ENCODE results near the gene WNT5A. TPM values are rescaled to one million over a fixed set of nuclear protein-coding genes. Genes with fewer than 3 reads are reported as not detected.

Gene WNT5A
- total and polyA plus RNA-seq, 10 donors, result 1.1 to 26.7 (median 11.3) TPM

DNA sequence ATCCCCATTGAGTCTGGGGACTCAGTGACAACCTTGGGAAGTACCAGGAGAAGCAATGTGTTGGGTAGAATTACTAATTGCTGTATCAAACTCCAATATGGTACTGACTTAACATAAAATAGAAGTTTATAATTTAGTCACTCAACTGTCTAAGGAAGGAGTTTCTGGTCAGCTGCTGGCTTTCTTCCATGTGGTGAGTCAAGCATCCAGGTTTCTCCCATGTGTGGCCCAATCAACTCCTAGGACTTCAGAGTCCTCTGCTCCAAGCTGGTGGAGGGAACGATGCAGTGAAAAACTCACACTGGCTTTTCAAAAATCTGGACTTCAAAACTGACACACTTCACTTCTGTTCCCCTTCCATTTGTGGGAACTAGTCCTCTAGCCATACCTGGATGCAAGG, 25.2 kb downstream of the WNT5A start:
- intact Hi-C loops (cut with DNase I; ENCODE audit: low total_unique reads), result no loop called here
- Histone ChIP-seq H3K27me3 (replicated peaks in 1 of 7) (no peaks in the 10 kb centered on the region), H3K27ac (no peak overlapping the region), H3K36me3 (no peaks in the 10 kb centered on the region), H3K9me3 (no peaks in the 10 kb centered on the region), H3K4me3 (no peak overlapping the region), H3K4me1 (no peaks in the 10 kb centered on the region)
- no peak for TF ChIP-seq POLR2A (IDR thresholded peaks at IDR 0.05)
- no peak for TF ChIP-seq POLR2AphosphoS5 (IDR thresholded peaks at IDR 0.05)
- TF ChIP-seq, protein P1, sequence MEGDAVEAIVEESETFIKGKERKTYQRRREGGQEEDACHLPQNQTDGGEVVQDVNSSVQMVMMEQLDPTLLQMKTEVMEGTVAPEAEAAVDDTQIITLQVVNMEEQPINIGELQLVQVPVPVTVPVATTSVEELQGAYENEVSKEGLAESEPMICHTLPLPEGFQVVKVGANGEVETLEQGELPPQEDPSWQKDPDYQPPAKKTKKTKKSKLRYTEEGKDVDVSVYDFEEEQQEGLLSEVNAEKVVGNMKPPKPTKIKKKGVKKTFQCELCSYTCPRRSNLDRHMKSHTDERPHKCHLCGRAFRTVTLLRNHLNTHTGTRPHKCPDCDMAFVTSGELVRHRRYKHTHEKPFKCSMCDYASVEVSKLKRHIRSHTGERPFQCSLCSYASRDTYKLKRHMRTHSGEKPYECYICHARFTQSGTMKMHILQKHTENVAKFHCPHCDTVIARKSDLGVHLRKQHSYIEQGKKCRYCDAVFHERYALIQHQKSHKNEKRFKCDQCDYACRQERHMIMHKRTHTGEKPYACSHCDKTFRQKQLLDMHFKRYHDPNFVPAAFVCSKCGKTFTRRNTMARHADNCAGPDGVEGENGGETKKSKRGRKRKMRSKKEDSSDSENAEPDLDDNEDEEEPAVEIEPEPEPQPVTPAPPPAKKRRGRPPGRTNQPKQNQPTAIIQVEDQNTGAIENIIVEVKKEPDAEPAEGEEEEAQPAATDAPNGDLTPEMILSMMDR (IDR thresholded peaks at IDR 0.05 in 8 of 11, conservative IDR thresholded peaks at IDR 0.05 in 3 of 11), result no peak
- 89 to 96% (median 93%) methylated on average over 1 of the region's 1 CpG for WGBS, 5 donors
- no peak for DNase-seq

DNA sequence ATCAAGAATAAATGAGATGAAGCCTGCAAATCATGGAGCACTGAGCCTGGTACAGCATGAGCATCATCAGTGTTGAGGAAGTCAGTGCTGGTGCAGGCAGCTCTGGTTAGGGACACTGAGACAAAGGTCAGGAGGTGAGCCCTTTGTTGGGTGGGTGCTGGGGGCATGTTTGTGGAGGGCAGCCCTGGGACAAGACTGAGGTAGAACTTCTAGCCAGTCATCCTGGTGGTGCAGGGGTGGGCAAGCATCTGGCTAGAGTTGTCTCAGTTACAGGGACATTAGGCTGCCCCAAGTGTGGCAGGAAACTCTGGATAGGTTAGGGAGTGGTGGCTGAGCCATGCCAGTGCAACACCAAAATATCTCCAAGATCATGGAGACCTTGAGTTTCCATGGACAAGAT, 27.3 kb downstream of the WNT5A start:
- Histone ChIP-seq H3K4me1 (no peaks in the 10 kb centered on the region), H3K9me3 (no peaks in the 10 kb centered on the region), H3K36me3 (no peaks in the 10 kb centered on the region), H3K27me3 (replicated peaks in 1 of 7) (no peaks in the 10 kb centered on the region), H3K27ac (no peak overlapping the region), H3K4me3 (no peak overlapping the region)
- no peak for DNase-seq
- intact Hi-C loops (cut with DNase I; ENCODE audit: low total_unique reads), result no loop called here
- no peak for TF ChIP-seq POLR2AphosphoS5 (IDR thresholded peaks at IDR 0.05)
- TF ChIP-seq POLR2A (IDR thresholded peaks at IDR 0.05), result no peak
- TF ChIP-seq, protein P1 (IDR thresholded peaks at IDR 0.05 in 8 of 11, conservative IDR thresholded peaks at IDR 0.05 in 3 of 11), result no peak

DNA sequence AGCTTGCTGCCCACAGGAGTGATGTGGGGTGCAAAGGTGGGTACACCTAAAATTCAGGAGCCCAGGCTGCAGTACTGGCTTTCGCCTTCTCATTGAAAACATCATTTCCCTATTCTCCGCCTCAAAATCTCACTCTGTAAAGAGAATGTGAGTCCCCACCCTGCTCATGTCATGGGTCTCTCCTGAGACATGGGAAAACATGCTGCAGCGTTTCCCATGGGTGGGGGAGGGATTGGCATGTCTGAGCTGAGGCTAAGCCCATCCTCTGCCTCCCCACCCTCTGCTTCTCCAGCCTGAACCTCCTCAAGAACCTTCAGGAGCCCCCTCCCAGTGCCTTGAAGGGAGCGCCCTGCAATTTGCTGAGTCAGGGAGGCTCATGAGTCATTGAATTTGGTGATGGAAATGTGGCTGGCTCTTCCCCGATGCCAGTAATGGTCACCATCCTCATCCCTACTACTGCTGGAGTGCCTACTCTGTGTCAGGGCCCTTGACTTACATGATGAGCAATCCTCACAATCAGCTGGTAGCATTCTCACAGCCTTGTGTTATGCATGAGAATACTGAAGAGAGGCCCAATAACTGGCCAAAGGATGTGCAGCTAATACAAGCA, 28.8 kb downstream of the WNT5A start:
- H3K4me3 ChIP-seq, result no peak overlapping the region
- TF ChIP-seq POLR2AphosphoS5 (IDR thresholded peaks at IDR 0.05) (no peak), POLR2A (IDR thresholded peaks at IDR 0.05) (no peak)
- TF ChIP-seq, protein P1 (IDR thresholded peaks at IDR 0.05 in 8 of 11, conservative IDR thresholded peaks at IDR 0.05 in 3 of 11), result no peak
- WGBS, 5 donors, result 58 to 71% (median 64%) methylated on average over 5 of the region's 5 CpGs

DNA sequence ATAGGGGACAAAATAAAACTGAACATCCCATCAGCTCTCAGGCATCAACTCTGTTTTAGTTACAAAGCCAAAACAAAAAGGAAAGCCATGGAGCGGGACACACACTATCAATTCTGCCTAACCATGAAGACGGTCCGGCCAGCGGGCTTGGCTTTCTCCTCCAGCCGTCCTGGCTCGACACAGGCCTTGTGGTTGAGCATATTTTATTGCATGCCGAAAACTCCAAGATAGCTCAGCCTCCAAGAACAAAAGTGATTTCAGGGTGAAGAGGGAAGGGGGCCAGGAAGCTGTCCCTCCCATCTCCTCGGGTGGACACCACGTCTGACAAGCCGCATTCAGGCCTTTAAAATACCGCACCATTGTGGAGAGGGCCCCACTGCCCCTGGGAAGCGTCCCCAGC, 31.2 kb downstream of the WNT5A start:
- Histone ChIP-seq H3K9me3 (no peaks in the 10 kb centered on the region), H3K36me3 (no peaks in the 10 kb centered on the region), H3K27me3 (replicated peaks in 1 of 7) (no peaks in the 10 kb centered on the region), H3K4me1 (no peaks in the 10 kb centered on the region), H3K27ac (no peak overlapping the region), H3K4me3 (no peak overlapping the region)
- no peak for TF ChIP-seq POLR2AphosphoS5 (IDR thresholded peaks at IDR 0.05)
- WGBS, 5 donors, result 79 to 83% (median 80%) methylated on average over 12 of the region's 12 CpGs
- intact Hi-C loops (cut with DNase I; ENCODE audit: low total_unique reads), result no loop called here
- DNase-seq, result no peak

More for the DNA sequence above, 28.8 kb downstream of the WNT5A start:
- intact Hi-C loops (cut with DNase I; ENCODE audit: low total_unique reads), result no loop called here
- no peak for DNase-seq
- Histone ChIP-seq H3K36me3 (no peaks in the 10 kb centered on the region), H3K27me3 (replicated peaks in 1 of 7) (no peaks in the 10 kb centered on the region), H3K9me3 (no peaks in the 10 kb centered on the region), H3K4me1 (no peaks in the 10 kb centered on the region), H3K27ac (no peak overlapping the region)

DNA sequence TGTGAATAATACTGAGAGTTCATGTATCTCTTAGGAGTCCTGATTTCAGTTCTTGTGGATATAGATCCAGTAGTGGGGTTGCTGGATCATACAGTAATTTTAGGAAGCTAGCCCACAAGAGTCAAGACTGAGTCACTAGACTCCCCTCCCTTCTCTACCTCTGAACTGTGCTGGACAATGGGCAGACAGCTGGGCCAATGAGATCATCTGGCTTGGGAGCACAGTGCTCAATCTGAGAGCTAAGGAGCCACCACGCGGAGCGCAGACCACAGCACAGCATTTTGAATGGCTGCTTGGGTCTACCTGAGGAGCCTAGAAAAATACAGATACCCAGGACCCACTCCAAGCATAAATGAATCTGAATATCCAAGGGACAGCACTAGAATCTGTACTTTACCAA, 32.5 kb downstream of the WNT5A start:
- 54 to 92% (median 80%) methylated on average over 2 to 3 of the region's 3 CpGs for WGBS, 5 donors
- intact Hi-C loops (cut with DNase I; ENCODE audit: low total_unique reads), result no loop called here
- H3K36me3 ChIP-seq, result no peaks in the 10 kb centered on the region
- TF ChIP-seq, protein P1 (IDR thresholded peaks at IDR 0.05 in 8 of 11, conservative IDR thresholded peaks at IDR 0.05 in 3 of 11), result no peak
- no peak for TF ChIP-seq POLR2A (IDR thresholded peaks at IDR 0.05)
- TF ChIP-seq POLR2AphosphoS5 (IDR thresholded peaks at IDR 0.05), result no peak
- H3K4me3 ChIP-seq, result no peak overlapping the region
- no peak overlapping the region for H3K27ac ChIP-seq
- H3K27me3 ChIP-seq (replicated peaks in 1 of 7), result no peaks in the 10 kb centered on the region
- no peaks in the 10 kb centered on the region for H3K4me1 ChIP-seq
- no peaks in the 10 kb centered on the region for H3K9me3 ChIP-seq
- no peak for DNase-seq

Data from spleen (tissue), 11 donors.